GM12864 (cell line): ENCODE results near the gene RBM23.

Experiments used
- DNase-seq: peaks from one replicate; pipeline ENCODE4 v3.0.0-alpha.2; 2011; ENCODE audit warnings: low read depth
- H3K4me3 ChIP-seq: 2 replicates; pipeline ENCODE4 v1.5.1; 2011; ENCODE audit warnings: mild to moderate bottlenecking, low read depth, low read length, control low read depth
- TF ChIP-seq, protein P1 (sequence below): IDR thresholded peaks from 2 replicates; pipeline ENCODE4 v1.5.1; 2011; ENCODE audit warnings: low read depth, mild to moderate bottlenecking, moderate library complexity, low read length, control low read depth, inconsistent platforms; ENCODE audit errors: missing control alignments

Gene RBM23

DNA sequence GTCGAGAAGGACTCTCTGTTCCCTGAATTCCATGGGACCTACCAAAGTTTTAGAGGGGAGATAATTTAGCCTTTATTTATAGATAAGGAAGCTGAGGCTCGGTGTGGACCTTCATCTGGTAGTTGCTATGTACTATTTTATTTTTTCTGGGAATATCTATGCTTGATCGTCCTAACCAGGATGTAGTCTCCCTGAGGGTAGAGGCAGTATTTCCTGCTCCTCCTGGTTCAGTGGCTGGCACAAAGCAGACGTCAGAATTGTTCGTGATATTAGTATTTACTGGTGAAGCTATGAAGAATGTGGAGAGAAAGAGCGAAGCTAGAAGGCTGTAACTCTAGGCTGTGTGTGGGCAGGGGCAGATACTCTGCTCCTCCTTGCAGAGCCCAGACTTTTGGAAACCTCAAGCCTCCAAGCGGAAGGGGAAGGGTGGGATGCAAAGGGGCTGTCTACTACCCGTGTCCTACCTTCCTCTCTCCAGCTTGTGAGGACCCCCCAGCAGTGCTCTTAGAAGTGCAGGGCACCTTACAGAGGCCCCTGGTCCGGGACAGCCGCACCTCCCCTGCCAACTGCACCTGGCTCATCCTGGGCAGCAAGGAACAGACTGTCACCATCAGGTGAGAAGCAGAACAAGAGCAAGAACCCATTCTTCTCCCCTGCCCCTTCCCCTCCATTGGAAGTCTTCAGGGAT lies 46.0 kb downstream of the RBM23 start:
- peak overlapping the region; percentile 75 for H3K4me3 ChIP-seq
- TF ChIP-seq, protein P1, sequence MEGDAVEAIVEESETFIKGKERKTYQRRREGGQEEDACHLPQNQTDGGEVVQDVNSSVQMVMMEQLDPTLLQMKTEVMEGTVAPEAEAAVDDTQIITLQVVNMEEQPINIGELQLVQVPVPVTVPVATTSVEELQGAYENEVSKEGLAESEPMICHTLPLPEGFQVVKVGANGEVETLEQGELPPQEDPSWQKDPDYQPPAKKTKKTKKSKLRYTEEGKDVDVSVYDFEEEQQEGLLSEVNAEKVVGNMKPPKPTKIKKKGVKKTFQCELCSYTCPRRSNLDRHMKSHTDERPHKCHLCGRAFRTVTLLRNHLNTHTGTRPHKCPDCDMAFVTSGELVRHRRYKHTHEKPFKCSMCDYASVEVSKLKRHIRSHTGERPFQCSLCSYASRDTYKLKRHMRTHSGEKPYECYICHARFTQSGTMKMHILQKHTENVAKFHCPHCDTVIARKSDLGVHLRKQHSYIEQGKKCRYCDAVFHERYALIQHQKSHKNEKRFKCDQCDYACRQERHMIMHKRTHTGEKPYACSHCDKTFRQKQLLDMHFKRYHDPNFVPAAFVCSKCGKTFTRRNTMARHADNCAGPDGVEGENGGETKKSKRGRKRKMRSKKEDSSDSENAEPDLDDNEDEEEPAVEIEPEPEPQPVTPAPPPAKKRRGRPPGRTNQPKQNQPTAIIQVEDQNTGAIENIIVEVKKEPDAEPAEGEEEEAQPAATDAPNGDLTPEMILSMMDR, result no peak
- no peak for DNase-seq

DNA sequence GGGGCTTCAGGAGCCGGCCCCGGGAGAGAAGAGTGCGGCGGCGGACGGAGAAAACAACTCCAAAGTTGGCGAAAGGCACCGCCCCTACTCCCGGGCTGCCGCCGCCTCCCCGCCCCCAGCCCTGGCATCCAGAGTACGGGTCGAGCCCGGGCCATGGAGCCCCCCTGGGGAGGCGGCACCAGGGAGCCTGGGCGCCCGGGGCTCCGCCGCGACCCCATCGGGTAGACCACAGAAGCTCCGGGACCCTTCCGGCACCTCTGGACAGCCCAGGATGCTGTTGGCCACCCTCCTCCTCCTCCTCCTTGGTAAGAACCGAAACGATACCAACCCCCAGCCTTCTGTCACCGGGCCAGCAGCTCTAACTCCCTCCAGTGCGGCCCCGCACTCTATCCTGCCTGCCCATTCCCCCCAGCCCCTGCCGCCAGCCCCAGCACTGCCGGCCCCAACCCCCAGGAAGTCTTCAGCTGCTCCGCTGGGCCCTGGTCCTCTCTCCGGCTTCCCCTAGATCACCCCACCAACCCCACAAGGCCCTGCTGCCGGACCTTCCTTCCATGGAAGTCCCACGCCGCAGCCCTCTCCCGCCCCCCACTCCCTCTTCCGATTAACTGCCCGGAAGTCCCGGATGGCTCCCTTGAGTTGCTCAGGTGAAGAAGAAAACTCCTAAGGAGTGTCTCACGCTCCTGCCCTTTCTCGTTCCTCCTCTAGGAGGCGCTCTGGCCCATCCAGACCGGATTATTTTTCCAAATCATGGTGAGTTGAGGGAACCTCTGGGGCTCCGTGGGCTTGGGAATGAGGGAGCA lies 46.7 kb downstream of the RBM23 start:
- H3K4me3 ChIP-seq, result peak overlapping the region; percentile 75
- TF ChIP-seq, protein P1, result peak; percentile 92
- no peak for DNase-seq

DNA sequence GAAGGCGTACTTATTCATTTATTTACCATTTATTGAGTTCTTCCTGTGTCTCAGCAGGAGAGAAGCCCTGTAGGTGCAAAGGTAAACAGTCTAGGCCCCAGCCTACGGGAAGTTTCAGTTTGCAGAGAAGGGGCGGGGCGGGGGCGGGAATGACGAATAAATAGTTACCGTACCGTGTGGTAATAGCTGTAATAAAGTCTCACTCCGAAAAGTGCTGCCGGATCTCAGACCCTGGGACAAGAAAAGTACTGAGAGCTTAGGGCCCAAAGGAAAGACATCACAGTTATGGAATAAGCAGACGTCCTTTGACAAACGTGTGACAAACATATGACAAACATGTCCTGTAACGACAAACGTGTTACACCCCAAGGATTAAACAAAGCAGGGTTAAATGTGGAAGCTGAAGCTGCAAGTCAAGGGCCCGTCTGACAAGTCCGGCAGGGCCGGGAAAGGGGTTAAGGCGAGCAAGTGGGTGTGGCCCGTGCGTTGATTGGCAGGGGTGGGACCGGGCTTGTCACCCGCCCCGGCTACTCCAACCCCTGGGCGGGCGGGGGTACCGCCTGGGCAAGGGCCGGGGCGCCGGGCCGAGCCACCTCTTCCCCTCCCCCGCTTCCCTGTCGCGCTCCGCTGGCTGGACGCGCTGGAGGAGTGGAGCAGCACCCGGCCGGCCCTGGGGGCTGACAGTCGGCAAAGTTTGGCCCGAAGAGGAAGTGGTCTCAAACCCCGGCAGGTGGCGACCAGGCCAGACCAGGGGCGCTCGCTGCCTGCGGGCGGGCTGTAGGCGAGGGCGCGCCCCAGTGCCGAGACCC lies 47.5 kb downstream of the RBM23 start, which contains the start of gene LRP10:
TSS of gene LRP10 (plus strand) at position 517 of the 809 bp plus-strand sequence. CDS start 564 bp downstream, outside the sequence.
- TF ChIP-seq, protein P1, result no peak
- DNase-seq, result peak; percentile 76
- H3K4me3 ChIP-seq, result peak within 1 kb of the TSS; percentile 75

DNA sequence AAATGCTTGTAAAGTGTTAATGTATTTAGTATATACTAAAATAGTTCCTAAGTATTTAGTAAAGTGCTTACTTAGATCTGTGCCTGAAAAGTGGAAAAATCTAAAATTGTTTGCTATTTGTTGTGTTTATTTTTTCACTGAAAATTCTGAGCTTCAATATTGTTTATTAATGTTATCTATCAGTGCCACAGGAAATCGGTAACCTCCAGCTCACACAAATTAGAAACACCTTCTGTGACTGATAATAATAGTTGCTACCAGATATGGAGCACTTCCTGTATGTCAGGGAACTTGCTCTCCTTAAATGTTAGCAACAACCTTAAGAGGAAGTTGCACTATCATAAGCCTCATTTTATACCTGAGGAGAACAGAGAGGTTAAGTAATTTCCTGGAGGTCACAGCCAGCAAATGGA lies 48.1 kb downstream of the RBM23 start:
- H3K4me3 ChIP-seq, result peak overlapping the region; percentile 75
- TF ChIP-seq, protein P1, result no peak
- DNase-seq, result peak; percentile 72

DNA sequence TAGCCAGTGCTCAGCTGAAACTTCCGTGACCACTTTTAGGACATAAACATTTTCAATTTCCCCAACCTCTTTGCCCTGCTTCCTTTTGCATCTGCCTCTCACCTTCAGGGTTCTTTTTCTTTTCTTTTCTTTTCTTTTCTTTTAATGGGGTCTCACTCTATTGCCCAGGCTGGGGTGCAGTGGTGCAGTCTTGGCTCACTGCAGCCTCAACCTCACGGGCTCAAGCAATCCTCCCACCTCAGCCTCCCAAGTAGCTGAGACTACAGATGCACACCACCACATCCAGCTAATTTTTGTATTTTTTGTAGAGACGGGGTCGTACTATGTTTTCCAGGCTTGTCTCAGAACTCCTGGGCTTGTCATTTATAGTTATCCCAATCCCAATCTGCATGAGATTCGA lies 52.1 kb downstream of the RBM23 start:
- H3K4me3 ChIP-seq, result no peak overlapping the region
- TF ChIP-seq, protein P1, result no peak
- DNase-seq, result no peak

DNA sequence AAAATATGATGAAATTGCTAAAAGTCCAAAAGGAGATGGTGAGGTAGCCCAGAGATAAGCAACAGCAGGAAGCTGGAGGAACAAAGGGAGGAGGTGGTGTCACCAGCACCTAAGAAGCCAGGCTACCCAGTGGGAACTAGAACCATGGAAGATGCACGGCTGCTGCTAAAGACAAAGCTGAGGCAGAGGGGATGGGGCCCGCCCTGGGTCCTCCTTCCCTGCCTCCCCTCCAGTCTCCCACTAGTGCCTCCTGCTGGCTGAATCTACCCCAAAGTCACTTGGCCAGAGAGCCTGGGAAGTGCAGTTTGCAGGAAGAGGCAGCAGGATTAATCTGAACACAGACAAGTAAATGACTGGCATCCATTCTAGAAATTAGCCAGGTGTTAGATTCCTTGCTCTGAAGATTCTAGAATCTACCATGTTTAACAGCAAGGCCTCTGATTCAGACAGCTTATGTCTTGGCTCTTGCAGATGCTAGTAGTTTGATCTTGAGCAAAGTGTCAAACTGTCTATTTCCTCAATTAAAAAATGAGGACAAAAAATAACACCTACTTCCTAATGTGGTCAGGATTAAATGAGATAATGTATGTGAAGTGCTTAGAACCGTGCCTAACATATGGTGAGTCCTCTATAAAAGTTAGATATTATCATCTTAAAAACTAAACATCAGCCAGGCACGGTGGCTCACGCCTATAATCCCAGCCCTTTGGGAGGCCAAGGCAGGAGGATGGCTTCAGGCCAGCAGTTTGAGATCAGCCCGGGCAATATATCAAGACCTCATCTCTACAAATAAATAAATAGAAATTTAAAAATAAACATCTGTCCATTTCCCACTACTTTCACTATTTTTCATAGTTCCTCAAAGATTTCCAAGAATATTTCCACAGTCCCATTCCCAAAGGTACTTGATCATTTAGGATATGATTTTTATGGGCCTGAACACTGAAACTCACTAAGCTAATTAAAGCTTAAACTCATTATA lies 53.2 kb downstream of the RBM23 start:
- DNase-seq, result no peak
- TF ChIP-seq, protein P1, result peak; percentile 32
- no peak overlapping the region for H3K4me3 ChIP-seq
